GM12873 (cell line): Measurements from ENCODE around the gene MTMR4.

Source experiments
- TF ChIP-seq, protein P1 (sequence below): IDR thresholded peaks from 2 replicates; pipeline ENCODE4 v1.5.1; 2012; ENCODE audit warnings: low read depth, mild to moderate bottlenecking, moderate library complexity, low read length, control low read depth; ENCODE audit not compliant: insufficient read depth; ENCODE audit errors: missing control alignments

Gene MTMR4

DNA sequence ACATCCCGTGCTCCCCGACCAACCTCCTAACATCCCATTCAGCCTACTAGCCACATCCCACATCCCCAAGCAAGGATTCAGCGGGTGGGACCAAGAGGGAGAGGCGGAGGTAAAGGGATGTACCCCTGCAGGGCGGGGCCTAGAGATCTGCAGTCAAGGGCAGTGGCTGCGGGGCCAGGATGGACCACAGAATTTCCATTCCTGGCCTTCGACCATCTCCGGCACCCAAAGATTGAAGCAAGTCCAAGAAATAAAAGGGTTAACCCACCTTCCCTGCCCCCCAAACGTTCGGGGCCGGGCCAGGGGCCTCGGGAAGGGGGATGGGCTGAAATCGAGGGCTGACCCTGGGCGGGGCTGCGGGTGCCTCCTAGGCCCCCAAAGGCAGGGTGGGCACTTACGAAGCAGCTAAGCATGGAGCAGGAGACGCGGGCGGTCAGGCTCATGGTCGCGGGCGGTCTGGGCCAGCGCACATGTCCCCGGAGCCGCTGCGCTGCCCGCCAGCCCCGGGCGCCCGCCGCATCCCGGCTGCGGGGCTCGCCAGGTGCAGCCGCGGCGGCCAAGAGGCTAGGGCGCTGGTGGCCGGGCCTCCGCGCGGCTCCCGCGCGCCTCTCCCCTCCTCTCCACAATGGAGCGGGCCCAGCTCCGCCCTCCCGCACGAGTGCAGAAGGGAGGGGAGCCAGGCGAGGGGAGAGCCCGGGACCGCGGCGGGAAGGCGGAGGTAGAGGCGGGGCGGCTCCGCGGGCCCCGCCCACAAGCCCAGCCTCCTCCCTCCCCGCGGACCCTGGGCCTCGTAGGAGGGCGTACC, at the start of gene MTMR4:
MTMR4 (minus strand) TSS at position 674 of the 805 bp plus-strand sequence; CDS start at position 443, 231 bp downstream.
- TF ChIP-seq, protein P1, sequence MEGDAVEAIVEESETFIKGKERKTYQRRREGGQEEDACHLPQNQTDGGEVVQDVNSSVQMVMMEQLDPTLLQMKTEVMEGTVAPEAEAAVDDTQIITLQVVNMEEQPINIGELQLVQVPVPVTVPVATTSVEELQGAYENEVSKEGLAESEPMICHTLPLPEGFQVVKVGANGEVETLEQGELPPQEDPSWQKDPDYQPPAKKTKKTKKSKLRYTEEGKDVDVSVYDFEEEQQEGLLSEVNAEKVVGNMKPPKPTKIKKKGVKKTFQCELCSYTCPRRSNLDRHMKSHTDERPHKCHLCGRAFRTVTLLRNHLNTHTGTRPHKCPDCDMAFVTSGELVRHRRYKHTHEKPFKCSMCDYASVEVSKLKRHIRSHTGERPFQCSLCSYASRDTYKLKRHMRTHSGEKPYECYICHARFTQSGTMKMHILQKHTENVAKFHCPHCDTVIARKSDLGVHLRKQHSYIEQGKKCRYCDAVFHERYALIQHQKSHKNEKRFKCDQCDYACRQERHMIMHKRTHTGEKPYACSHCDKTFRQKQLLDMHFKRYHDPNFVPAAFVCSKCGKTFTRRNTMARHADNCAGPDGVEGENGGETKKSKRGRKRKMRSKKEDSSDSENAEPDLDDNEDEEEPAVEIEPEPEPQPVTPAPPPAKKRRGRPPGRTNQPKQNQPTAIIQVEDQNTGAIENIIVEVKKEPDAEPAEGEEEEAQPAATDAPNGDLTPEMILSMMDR = no peak

DNA sequence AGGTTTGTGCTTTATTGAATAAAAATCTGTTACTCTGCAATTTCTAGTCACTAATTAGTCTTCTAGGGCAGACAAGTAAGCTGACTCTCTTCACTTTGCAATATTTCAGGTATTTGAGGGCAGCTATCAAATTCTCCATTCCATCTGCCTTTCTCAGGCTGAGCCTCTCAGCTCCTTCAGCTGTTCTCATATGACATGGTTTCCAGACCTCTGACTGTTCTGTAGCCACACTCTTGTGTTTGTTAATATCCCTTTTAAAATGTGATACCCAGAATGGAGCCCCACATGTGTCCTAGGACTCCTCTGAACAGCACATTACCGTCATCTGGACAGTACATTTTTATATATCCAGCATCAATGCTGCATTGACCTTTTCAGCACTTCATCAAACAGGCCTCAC, 46.1 kb upstream of the MTMR4 start:
- TF ChIP-seq, protein P1 = no peak

DNA sequence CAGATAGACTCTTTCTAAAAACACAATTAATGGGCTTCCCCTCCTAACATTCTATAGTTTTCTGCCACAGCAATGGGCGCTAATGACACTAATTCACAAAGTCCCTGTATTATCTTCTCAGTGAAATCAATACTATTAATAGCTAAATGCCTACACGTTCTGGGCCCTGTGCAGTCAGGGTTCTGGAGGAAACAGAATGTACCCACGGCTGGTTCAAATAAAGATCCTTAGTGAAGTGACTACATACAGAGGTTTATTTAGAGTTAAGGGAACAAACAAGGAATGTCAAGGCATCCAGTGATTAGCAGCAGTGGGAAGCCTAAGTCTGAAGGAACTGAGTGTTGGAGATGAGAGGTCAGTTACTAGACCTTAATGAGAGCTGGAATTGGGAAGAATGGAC, 43.5 kb upstream of the MTMR4 start:
- TF ChIP-seq, protein P1 = no peak

DNA sequence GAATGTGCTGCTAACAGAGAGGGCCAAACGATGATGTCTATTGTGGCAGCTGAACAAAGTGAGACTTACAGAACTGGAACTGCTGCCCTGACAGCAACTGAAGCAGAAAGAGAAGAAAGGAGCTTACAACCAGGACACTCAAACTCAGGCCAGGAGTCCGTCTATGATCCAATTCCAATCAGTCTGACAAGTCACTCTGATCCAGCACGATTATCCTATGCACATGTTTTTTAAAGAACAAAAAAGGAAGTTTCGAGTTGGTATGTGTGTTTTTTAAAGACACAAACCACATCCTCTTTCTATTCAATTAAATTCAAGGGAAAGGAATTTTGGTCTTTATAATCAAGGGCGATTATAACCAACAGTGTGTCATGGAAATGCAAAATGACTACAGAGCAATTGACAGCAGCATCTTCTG, 42.4 kb upstream of the MTMR4 start:
- TF ChIP-seq, protein P1 = no peak

DNA sequence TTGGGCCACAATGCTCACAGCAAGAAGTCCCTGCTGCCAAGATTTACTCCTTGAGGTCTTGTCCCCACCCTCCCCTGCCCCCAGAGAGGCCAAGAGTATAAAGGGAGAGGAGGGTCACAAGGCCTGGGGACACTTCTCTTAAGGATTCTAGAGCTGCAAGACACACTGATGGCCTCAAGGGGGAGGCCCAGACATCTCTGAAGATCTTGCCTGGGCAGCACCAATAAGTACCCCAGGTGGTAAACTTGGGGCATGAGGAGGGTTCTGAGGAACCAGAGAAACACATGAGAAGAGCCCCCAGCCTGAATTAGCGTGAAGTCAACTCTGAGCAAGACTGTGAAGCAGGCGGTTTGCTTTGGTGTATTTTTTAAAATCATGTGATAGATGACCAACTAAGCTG, 26.8 kb upstream of the MTMR4 start:
- TF ChIP-seq, protein P1 = peak; percentile 68

DNA sequence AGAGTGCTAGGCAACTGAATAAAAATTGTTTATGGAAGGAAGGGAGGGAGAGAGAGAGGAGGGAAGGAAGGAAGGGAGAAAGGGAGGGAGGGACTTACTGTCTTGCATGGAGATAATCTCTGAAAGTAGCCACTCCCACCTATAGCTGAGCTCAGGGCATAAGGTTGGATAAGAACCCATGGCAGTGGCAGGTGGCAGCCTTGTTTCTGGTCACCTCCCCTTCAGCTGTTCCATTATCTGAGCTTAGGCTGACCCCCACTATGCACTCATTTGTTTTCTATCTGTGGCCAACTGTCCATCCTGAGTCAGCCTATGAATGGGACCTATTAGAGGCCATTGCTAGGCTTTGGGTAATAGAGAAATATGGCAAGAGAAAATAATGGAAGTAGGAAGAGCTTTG, 25.3 kb upstream of the MTMR4 start:
- TF ChIP-seq, protein P1 = no peak

DNA sequence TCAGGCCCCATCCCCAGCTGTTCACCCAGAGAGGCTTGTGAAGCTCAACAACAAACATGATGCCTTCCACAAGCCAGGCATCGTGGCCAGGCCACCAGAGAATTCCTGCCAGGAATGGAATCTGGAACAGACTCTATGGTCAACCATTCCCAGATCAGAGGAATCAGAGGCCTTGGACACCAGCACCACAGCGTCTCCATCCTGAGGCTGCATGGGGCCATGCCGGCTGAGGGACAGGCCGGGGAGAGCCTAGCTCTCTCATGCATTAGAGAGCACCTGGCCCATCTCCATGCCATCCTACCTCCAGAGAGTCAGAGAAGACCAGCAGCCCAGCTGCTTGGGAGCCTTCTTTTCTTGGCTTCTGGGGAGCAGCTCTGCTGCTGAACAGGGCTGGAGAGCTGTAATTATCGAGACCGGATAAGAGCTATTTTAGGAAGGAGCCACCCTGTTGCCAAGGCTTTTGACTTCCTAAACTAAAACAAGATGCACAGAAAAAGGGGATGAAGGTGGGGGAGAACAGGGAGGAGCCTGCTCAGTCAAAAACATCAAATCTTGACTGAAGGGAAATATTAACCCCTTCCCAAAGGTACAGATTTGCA, 24.5 kb upstream of the MTMR4 start:
- TF ChIP-seq, protein P1 = no peak
